Measurements from ENCODE around the gene RAB40C.

GRCh38 chr16:636206-637080 is 46.6 kb downstream of the RAB40C start, which contains the start of gene METTL26:
- TF ChIP-seq, protein P1, sequence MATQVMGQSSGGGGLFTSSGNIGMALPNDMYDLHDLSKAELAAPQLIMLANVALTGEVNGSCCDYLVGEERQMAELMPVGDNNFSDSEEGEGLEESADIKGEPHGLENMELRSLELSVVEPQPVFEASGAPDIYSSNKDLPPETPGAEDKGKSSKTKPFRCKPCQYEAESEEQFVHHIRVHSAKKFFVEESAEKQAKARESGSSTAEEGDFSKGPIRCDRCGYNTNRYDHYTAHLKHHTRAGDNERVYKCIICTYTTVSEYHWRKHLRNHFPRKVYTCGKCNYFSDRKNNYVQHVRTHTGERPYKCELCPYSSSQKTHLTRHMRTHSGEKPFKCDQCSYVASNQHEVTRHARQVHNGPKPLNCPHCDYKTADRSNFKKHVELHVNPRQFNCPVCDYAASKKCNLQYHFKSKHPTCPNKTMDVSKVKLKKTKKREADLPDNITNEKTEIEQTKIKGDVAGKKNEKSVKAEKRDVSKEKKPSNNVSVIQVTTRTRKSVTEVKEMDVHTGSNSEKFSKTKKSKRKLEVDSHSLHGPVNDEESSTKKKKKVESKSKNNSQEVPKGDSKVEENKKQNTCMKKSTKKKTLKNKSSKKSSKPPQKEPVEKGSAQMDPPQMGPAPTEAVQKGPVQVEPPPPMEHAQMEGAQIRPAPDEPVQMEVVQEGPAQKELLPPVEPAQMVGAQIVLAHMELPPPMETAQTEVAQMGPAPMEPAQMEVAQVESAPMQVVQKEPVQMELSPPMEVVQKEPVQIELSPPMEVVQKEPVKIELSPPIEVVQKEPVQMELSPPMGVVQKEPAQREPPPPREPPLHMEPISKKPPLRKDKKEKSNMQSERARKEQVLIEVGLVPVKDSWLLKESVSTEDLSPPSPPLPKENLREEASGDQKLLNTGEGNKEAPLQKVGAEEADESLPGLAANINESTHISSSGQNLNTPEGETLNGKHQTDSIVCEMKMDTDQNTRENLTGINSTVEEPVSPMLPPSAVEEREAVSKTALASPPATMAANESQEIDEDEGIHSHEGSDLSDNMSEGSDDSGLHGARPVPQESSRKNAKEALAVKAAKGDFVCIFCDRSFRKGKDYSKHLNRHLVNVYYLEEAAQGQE (IDR thresholded peaks at IDR 0.05; ENCODE audit: insufficient read depth in 1 of 2, low read depth in 2 of 2, low read length in 1 of 2): peak in 1 of 2 experiments; percentile 59; a peak in 1 of 4 replicates
- TF ChIP-seq CTCF (IDR thresholded peaks at IDR 0.05): no peak
